Prostate gland (tissue), 2 donors: ENCODE data around the gene KCNK15. TPM values are rescaled to one million over a fixed set of nuclear protein-coding genes. Genes with fewer than 3 reads are reported as not detected.

Experiments
- DNase-seq: peaks from one replicate; pipeline ENCODE4 v3.0.0-alpha.2; 2019; ENCODE audit warnings: low spot score
- H3K27ac ChIP-seq, 2 donors: fragments of 200-600 bp; sonication (generic); 2 replicates each; pipeline ENCODE4 v1.5.1; 2017 to 2019
- H3K27me3 ChIP-seq: fragments of 200-600 bp; sonication (generic); replicated peaks from 2 replicates; pipeline ENCODE4 v1.5.1; 2019; ENCODE audit not compliant: insufficient read depth
- H3K36me3 ChIP-seq, 2 donors: fragments of 200-600 bp; sonication (generic); 1 replicate in 1 of 2; 2 replicates in 1 of 2; pipeline versions ENCODE4 v1.5.1 to v1.8.1; 2017 to 2019
- H3K4me1 ChIP-seq: fragments of 200-600 bp; sonication (generic); replicated peaks from 2 replicates; pipeline ENCODE4 v1.5.1; 2019
- H3K4me3 ChIP-seq, 2 donors: fragments of 200-600 bp; sonication (generic); 2 replicates each; pipeline ENCODE4 v1.5.1; 2017 to 2019
- H3K9me3 ChIP-seq: fragments of 200-600 bp; sonication (generic); 2 replicates; pipeline ENCODE4 v1.5.1; 2017
- CTCF ChIP-seq, 4 experiments: fragments of 200-600 bp in 2 of 4; fragments of 450-650 bp in 2 of 4; sonication (generic) in 2 of 4; IDR thresholded peaks; 1 replicate in 3 of 4; 2 replicates in 1 of 4; pipeline ENCODE4 v1.5.1; 2016 to 2019; ENCODE audit warnings: antibody characterized with exemption in 4 of 4, mild to moderate bottlenecking in 2 of 4, moderate library complexity in 2 of 4
- POLR2A ChIP-seq: fragments of 450-650 bp; IDR thresholded peaks from one replicate; pipeline ENCODE4 v1.6.1; 2016; ENCODE audit warnings: antibody characterized with exemption, mild to moderate bottlenecking
- POLR2AphosphoS5 ChIP-seq: sonication (generic); formaldehyde crosslinking; IDR thresholded peaks from one replicate; pipeline ENCODE4 v1.6.1; 2017; ENCODE audit warnings: antibody characterized with exemption
- WGBS: methylation state at CpG from one replicate; pipeline ENCODE4 v1.1.5; 2018; 5-methylcytosine and 5-hydroxymethylcytosine counted together
- intact Hi-C: fragments of 100-400 bp; cut with DNase I; formaldehyde crosslinking; loops from one replicate; pipeline ENCODE4 v1.14.2; 2022
- total RNA-seq, 2 donors: library from RNA; depleted of rRNA; stranded (reverse); fragments of >200 nt; gene quantifications; one replicate each; pipeline ENCODE4 v1.1.0, GENCODE V29; 2016

Gene KCNK15
- total RNA-seq, 2 donors from 2014 or later: 1.5 to 16.1 TPM

DNA sequence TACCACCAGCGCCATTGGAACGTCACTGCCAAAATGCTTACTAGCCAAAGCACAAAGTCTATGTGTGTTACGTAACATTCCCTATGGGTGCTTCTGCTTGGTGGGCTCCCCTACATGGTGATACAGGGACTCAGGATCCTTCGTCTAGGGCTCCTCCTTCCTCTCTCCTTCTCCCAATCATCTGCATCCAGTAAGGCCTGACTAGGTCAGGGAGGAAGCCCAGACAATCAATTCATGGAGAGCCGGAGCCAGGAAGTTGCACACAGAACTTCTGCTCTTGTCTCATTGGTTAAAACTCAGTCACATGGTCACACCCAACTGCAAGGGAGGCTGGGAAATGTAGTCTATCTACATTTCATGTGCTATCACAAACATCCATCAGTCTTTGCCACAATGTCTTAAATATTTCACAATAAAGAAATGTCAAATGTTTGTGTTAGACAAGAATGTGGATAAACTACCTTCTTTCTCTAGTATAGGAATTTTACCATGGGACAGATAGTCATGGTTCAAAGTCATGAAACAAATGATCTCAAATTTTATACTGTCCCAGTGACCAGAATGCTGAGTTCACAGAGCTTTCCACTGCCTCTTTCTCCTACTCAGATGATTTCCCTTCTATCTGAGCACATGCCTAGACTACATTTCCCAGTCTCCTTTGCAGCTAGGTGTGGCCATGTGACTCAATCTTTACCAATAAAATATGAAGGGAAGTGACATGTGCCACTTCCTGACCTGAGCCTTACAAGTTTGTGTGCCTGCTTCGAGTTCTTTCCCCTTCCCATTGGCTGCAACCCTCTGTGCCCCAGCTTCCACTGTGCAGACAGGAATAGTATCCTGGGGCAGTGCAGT lies 9.3 kb upstream of the KCNK15 start:
- Histone ChIP-seq H3K9me3 (no peaks in the 10 kb centered on the region), H3K36me3 (no peaks in the 10 kb centered on the region)

GRCh38 chr20:44737116-44737515 lies 8.5 kb upstream of the KCNK15 start:
- no peaks in the 10 kb centered on the region for H3K27me3 ChIP-seq
- no peak overlapping the region for H3K27ac ChIP-seq
- TF ChIP-seq POLR2AphosphoS5 (no peak), CTCF (IDR thresholded peaks at IDR 0.05) (no peak), POLR2A (no peak)
- H3K36me3 ChIP-seq: no peaks in the 10 kb centered on the region
- no peaks in the 10 kb centered on the region for H3K9me3 ChIP-seq
- H3K4me3 ChIP-seq: no peak overlapping the region
- 98% methylated on average over 4 of the region's 4 CpGs for WGBS
- H3K4me1 ChIP-seq: no peaks in the 10 kb centered on the region
- intact Hi-C loops: loop anchor here (10.0 kb wide), 1 partner anchor 532 kb away; no protein-coding TSS in a partner anchor
- DNase-seq: no peak

More for the DNA sequence above, 9.3 kb upstream of the KCNK15 start:
- TF ChIP-seq POLR2A (no peak), CTCF (IDR thresholded peaks at IDR 0.05) (no peak), POLR2AphosphoS5 (no peak)
- Histone ChIP-seq H3K27me3 (no peaks in the 10 kb centered on the region), H3K4me3 (no peak overlapping the region), H3K27ac (no peak overlapping the region), H3K4me1 (no peaks in the 10 kb centered on the region)
- no peak for DNase-seq
- WGBS: 60% methylated on average over 6 of the region's 6 CpGs
- intact Hi-C loops: loop anchor here (10.0 kb wide), 1 partner anchor 532 kb away; no protein-coding TSS in a partner anchor

DNA sequence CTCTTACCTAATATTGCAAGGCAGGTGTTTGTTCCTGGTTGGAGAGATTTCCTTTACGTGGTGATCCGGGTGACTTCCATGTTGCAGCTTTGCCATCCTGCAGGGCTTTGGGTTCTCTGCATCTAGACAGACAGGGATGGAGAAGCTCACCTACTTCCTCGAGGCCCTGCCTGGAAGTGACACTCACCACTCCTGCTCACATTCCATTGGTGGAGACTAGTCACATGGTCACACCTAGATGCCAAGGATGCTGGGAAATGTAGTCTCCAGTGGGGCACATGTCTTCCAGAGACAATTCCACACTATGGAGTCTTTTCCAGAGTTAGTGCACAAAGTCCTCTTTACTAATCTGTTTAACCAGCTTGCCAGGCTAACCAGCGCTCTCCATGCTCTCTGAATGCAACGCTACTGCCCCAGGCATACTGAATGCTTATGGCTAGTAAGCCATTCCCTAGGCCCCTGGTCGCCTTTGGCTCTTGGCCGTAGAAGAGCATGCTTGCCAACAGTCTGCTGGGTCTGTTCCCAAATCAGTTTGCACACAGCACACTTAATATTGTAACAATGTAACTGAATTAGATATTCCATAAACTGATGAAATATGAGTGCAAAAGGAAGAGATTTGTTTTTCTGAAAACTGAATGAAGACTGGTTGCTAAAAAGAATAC lies 6.7 kb upstream of the KCNK15 start:
- Histone ChIP-seq H3K27ac (no peak overlapping the region), H3K9me3 (no peaks in the 10 kb centered on the region), H3K4me3 (no peak overlapping the region), H3K4me1 (no peaks in the 10 kb centered on the region), H3K27me3 (no peaks in the 10 kb centered on the region), H3K36me3 (no peaks in the 10 kb centered on the region)
- TF ChIP-seq CTCF (IDR thresholded peaks at IDR 0.05) (no peak), POLR2AphosphoS5 (peak; percentile 60)
- intact Hi-C loops: loop anchor here (10.0 kb wide), 1 partner anchor 534 kb away; no protein-coding TSS in a partner anchor
- WGBS: 65% methylated on average over 7 of the region's 7 CpGs
- peak; percentile 46 for DNase-seq

DNA sequence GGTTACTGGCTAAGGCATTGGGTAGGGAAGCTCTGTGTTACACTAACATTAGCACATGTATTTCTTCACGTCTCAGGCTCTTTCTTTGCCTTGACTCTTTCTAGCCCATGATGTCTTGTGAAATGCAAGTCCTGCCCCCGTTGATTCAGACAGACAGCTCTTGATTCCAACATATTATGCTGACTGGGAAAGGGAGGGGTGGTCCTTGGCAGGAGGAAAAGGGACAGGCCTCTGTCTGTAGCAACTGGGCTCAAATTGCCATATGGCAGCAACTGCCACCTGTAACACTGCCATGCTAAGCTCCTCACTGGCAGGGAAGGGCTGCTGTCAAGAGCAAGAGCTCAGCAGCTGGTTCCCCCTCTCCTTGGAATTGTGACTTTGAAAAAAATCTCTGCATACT lies 5.7 kb upstream of the KCNK15 start:
- 68% methylated on average over 2 of the region's 2 CpGs for WGBS

More for the DNA sequence above, 5.7 kb upstream of the KCNK15 start:
- intact Hi-C loops: loop anchor here (10.0 kb wide), 1 partner anchor 535 kb away; no protein-coding TSS in a partner anchor
- H3K27ac ChIP-seq: no peak overlapping the region
- TF ChIP-seq POLR2A (no peak), POLR2AphosphoS5 (no peak), CTCF (IDR thresholded peaks at IDR 0.05) (no peak)
- H3K4me1 ChIP-seq: no peaks in the 10 kb centered on the region
- no peaks in the 10 kb centered on the region for H3K27me3 ChIP-seq
- no peak overlapping the region for H3K4me3 ChIP-seq
- DNase-seq: no peak
- H3K36me3 ChIP-seq: no peaks in the 10 kb centered on the region
- H3K9me3 ChIP-seq: no peaks in the 10 kb centered on the region
